GM12892 (cell line): ENCODE data around the gene CEBPE.

Source experiments
- DNase-seq: peaks from one replicate; pipeline ENCODE4 v3.0.0; 2011; ENCODE audit not compliant: insufficient read length
- FAIRE-seq: peaks from 2 replicates; lab custom pipeline; 2011; peaks lifted over from hg19 to GRCh38; lab: Jason Lieb, UNC
- POLR2A ChIP-seq: IDR thresholded peaks from 2 replicates; pipeline ENCODE4 v1.6.1; 2011; ENCODE audit warnings: low read depth, low read length, control low read depth
- POLR2AphosphoS5 ChIP-seq: IDR thresholded peaks from 2 replicates; pipeline ENCODE4 v1.6.1; 2011; ENCODE audit warnings: low read depth, low read length, control low read depth
- TAF1 ChIP-seq: IDR thresholded peaks from 2 replicates; pipeline ENCODE4 v1.6.1; 2011; ENCODE audit warnings: low read depth, mild to moderate bottlenecking, control low read depth, low read length, borderline replicate concordance

Gene CEBPE

DNA sequence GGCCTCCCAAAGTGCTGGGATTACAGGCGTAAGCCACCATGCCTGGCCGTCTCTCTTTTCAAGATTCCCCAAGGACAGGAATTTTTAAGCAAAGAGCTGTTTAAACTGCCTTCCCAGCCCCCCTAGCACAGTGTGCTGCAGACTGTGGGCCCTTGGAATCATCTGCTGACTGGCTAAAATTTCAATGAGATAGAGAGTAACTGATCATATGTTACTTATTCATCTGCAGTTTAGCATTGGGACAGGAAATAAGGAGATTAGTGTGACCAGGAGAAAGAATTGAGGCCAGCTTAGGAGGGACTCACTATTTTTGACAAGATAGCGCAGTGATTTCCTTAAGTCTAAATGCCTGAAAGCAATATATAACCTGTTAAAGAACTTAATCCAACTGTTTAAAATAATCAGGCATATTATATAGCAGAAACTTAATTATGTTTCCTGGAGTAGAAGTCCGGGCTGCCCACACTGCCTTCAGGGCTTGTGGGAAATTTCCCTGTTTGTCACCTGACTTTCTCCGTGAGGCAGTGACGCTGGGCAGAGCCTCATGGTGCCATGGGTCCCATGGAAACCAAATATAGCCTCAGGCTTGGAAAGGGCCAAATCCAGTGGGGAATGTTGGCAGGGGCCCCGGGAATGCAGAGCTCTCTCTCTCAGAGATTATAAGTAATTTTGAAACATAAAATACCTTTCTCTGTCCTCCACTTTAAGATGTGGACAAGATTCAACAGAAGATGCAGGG, 22.8 kb upstream of the CEBPE start:
- no peak for FAIRE-seq
- no peak for DNase-seq
- TF ChIP-seq POLR2A (no peak), POLR2AphosphoS5 (no peak), TAF1 (no peak)

DNA sequence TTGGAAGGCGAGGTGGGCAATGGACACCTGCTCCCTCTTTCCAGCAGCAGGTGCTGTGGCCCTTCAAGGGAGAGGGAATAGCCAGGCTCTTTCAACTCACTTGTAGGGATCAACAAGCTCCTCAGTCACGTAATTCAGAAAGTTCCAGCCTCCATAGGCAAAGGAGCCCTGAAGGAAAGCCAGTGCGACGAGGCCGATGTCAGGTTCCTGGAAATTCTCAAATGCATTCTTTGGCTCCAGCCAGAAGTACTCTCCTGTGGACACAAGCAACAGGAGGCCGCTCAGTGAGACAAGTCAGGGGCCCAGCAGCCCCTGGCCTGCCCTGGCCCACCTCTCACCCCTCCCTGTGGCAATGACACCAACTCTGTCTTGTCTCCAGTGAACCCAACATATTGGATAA, 21.3 kb upstream of the CEBPE start:
- no peak for DNase-seq
- TF ChIP-seq POLR2AphosphoS5 (no peak), TAF1 (no peak), POLR2A (no peak)
- FAIRE-seq, result no peak

DNA sequence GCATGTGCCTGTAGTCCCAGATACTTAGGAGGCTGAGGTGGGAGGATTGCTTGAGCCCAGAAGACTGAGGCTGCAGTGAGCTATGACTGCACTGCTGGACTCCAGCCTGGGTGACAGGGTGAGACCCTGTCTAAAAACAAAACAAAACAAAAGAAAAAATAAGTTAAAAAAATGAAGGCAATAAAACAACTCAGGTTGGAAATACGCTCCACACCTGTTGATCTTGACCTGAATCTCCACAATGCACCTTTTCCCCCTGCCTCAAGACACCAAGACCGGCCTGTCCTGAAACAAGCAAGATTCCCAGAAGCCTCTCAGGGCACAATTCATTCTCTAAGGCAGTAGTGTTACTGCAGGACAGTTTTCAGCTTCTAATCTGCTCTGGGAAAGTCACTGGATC, 20.8 kb upstream of the CEBPE start:
- DNase-seq, result no peak
- FAIRE-seq, result no peak
- no peak for TF ChIP-seq TAF1
- TF ChIP-seq POLR2AphosphoS5, result no peak
- no peak for TF ChIP-seq POLR2A

DNA sequence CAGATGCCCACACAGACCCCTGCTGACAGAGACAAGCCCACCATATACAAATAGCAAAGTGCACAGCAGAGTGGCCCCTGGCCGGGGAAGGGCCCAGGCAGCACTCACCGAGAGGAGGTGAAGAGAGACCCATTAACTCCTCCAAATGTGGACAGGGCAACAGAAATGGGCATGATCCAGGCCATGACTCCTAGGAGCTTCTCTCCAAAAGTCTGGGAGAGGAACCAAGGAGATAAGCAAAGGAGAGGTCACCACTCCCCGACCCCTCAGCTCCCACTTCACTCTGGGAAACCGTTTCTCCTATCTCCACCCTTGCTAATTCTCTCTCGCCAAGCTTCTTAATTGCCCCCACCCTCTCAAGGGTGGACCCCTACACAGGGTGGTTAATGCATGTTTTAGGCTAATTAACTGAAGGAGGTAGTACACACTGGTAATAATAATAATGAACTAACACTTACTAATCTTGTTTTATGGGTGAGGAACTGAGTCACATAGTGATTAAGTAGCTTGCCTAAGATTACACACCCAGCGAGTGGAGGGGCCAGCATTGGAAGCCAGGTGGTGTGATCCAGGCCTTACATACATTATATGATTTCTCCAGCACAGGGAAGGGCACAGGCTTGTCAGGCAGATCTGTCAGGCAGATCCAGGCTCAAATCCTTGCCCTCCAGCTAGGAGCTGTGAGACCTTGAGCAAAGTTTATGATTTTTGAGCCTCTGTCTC, 18.9 kb upstream of the CEBPE start:
- no peak for FAIRE-seq
- DNase-seq, result no peak
- TF ChIP-seq TAF1, result no peak
- TF ChIP-seq POLR2A, result no peak
- no peak for TF ChIP-seq POLR2AphosphoS5

DNA sequence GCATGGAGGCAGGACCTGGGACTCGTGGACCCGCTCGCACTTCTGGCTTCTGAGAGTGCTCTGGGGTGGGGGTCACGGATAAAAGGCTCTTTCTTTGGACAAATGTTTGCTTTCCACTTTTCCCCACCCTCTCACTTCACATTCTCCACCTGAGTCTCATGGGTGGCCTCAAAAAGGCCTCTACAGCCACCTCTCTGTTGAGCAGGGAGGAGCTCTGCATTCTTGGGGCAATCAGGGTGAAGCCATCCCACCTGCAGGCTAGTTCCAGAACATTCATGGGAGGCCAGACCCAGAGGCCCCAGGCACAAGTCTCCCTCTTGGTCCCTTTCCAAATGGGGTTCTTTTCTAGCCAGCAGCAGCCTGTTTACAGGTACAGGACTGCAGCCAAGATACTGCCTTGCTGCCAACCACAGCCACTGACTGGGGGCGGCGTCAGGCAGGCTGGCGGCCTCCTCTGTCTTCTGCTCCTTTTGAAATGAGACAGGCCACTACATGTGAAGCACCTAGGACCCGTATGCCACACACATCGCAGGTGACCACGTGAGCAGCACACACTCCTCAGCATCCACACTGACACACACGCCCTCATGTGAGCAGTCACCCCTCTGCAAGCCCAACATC, 18.2 kb upstream of the CEBPE start:
- TF ChIP-seq POLR2AphosphoS5 (no peak), POLR2A (no peak), TAF1 (no peak)
- FAIRE-seq (no peak), DNase-seq (no peak)

DNA sequence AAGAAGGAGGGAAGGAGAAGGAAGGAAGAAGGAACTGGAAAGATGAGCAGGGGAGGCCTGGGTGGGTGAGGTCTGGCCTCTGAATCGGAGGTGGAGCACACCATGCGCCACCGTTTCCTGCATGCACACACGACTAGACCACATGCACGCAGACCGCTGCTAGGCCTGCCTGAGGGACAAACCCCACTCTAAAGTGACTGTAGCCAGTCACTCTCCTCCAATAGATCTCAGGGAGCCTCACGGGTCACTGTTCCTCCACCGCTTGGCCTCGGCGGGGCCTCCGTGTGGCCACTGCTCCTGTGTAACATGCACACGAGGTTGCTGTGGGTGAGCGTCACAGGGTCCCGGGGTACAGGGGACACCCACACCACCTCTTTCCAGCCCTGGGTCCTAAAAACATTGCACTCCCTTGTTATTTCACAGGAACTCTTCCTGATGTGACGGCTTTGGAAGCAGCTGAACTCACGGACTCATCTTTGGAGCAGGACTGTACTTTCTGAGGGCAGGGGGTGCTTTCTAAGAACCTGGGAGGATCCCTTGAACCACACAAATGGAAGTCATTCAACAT, 17.6 kb upstream of the CEBPE start:
- no peak for DNase-seq
- FAIRE-seq, result no peak
- TF ChIP-seq POLR2A, result no peak
- TF ChIP-seq POLR2AphosphoS5, result no peak

DNA sequence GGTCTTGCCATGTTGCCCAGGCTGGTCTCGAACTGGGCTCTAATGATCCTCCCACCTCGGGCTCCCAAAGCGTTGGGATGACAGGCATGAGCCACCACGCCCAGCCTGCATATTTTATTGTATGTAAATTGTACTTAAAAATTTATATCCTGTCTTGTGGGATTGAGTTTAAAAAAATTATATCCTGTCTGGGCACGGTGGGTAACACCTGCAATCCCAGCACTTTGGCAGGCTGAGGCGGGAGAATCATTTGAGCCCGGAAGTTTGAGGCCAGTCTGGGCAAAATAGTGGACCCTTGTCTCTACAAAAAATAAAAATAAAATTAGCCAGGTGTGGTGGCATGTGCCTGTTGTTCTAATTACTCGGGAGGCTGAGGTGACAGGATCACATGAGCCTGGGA, 13.9 kb upstream of the CEBPE start:
- TF ChIP-seq TAF1 (no peak), POLR2AphosphoS5 (no peak), POLR2A (no peak)
- DNase-seq (no peak), FAIRE-seq (no peak)

DNA sequence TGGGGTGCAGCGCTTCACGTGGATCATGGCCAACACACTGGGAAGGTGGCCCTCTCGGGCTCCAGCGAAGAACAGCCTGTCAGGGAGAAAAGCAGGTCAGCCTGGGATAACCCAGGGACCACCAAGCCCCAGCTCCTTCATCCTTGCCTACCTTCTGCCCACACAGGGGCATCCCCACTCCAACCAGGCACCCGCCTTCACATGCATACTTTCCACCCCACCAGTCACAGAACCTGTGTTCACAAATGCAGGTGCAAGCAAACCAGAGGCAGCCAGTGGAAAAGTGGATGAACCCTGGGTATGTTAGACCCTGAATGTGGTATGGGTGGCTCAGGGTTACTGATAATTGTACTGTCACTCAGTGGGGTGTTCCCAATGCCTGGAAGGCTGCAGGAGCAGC, 12.4 kb upstream of the CEBPE start:
- FAIRE-seq (no peak), DNase-seq (no peak)
- TF ChIP-seq POLR2A, result no peak
- TF ChIP-seq POLR2AphosphoS5, result no peak
- no peak for TF ChIP-seq TAF1

DNA sequence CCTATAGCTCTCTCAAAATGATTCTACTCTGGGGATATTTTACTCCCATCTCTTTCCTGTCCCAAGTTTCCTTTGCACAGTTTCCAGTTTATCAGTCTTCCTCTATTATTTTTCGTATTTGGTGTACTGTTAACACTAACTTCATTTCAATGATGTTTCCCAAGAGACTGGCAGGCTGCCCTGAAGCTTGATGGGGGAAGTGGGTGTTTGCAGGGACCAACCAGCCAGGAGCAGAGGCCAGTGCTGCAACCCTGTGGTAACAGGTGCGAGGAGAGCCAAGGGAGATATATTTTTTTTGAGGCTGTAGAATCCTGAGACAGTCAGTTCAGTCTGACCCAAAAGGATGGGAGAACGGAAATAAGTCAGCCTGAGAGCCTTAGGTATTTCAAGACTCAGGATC, 11.8 kb upstream of the CEBPE start:
- DNase-seq, result no peak
- no peak for TF ChIP-seq POLR2AphosphoS5
- no peak for FAIRE-seq

DNA sequence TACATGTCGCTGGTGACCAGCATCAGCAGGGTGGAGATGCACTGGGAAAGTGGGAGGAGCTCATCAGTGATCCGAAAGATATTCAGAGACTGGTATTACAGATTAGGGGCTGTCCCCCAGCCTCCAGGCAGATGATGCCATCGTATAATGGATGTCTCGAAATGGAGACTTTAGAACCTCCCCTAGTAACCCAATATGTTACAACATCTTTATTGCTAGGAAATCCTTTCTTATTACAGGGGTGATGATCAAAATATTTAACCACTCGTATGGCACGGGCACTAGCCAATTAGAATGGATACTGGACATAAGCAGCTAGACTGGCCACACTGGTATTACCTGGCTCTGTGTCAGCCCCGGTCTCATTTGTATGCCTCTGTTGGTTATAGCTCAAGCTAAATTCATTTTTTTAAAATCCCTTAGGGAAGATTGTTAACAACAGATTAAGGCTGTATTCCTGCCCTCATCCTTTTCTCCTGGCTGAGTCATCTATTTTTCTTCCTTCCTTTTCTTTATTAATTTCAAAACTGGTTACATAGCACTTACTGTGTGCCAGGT, 10.8 kb upstream of the CEBPE start:
- DNase-seq (no peak), FAIRE-seq (no peak)
- TF ChIP-seq POLR2AphosphoS5, result no peak
- TF ChIP-seq POLR2A, result no peak
- no peak for TF ChIP-seq TAF1

DNA sequence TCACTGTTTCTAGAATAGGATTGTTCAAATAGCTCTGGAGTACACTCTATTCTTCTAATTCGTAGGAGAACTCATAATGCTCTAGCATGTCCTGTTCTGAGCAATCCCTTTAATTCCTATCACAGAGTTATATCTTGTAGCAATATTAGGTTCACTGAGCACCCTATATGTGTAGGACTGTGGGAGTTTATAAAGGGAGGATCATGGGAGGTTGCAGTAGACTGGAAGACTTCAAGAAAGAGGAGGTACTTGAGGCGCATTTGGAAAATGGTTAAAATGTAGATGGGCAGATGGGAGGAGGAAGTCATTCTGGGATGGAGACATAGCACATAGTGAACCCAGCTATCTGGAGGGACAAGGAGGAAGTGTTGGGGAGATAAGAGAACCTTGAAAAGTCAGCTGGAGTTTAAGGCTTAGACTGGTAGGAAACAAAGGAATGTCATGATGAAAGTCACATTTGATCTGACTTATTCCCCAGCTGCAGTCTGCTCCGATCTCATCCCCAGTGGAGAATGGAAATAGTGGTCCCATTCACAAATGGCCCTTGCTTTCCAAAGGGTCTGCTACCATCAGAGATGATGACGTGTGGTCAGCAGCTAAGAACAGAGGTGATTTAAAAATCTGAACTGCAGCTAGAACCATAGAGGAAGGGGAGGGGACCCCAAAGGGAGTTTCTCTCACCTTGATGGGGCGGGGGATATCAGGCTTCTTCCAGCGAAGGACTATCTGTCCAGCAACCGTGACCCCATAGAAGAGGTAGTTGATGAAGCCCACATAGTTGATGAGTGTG, 10.1 kb upstream of the CEBPE start:
- TF ChIP-seq POLR2A, result no peak
- TF ChIP-seq POLR2AphosphoS5, result no peak
- no peak for TF ChIP-seq TAF1
- no peak for DNase-seq
- no peak for FAIRE-seq
